Measurements from ENCODE around the gene PHOX2B.

PHOX2B gene
- total RNA-seq = 0 reads per million in 3 experiments

- no peak for DNase-seq
Observed at GRCh38 chr4:41748571-41749475, at the start of gene PHOX2B. TSS of gene PHOX2B (minus strand) at chr4:41748725. CDS start at chr4:41748610, 115 bp downstream.

DNA sequence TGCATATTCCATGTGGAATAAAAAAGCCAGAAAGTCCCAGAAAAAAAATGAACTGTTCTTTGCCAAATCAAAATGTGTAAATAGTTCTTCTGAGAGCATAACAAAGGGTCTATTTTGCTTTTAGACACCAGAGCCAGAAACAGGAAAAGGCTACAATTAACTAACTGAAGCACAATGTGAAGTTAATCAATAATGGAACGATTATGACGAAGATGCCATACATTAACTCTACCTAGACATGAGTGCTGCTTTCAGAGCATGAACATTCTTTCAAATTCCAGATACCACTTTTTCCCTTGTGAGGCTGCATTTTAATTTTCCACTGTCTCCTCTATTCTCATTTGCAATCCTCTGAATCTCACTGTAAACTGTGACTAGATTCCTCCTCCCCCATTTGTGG is 48.7 kb upstream of the PHOX2B start:
- DNase-seq = no peak

GRCh38 chr4:41796545-41797210 is 48.2 kb upstream of the PHOX2B start:
- no peak for DNase-seq

DNA sequence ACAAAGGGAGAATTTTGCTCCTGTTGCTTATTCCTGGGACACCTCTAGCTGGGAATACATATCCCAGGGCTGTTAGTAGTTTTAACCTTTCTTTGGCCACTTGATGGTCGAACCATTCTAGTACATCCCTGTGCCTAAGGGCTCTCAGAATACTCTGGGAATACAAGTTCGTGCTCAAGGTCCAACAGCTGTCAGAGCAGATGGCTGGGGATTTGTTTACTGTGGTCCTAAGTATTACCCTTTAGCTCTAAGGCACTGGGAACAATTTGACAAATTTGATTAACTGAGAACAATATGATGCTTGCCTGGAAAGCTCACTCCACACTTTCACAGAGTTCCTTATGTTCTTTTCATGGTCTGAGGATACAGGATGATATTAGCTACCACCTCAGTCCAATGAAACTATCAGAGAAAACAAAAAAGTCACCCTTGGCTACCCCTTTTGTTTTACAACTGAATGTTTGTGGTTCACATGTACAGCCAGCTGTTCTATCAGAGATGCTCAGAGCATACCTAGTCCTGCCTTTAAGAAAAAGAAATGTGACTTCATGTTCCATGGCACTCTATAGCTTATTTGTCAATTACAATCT is 47.4 kb upstream of the PHOX2B start:
- DNase-seq = no peak

DNA sequence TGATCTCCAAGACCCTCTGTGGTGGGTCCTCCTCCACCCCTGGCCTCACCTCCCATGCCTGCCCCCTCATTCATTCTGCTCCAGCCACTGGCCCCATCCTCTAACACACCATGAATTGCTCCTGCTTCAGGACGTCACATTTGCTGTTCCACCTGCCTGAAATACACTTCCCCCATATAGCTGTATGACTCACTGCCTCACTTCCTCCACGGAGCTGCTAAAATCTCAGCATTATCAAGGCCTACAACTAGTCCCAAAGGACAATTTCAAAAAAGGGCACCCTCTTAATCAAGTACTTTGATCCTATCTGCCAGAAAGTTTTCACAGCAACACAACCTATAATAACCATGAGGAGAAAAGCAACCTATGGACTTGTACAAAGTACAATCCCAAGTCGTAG is 43.6 kb upstream of the PHOX2B start:
- no peak for DNase-seq

DNA sequence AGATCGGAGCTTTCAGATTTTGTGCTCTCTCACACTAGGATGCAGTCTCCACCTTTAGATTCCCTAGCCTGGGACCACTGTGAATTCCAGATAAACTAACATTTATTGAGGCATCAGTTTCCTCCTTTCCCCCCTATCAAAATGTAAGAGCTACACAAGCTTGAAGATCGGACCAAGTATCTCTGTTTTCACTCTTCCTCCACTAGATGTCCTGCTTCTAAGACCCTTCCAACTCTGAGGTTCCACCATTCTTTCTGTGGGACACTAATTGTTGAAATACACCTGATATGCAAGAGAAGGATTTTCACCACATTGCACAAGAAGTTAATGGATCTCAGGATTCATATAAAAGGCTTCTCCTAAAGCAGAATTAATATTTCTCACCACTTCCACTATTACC is 43.0 kb upstream of the PHOX2B start:
- no peak for DNase-seq

GRCh38 chr4:41787931-41788330 is 39.4 kb upstream of the PHOX2B start:
- no peak for DNase-seq

- DNase-seq = no peak
Observed at GRCh38 chr4:41785665-41786064, 37.1 kb upstream of the PHOX2B start.

DNA sequence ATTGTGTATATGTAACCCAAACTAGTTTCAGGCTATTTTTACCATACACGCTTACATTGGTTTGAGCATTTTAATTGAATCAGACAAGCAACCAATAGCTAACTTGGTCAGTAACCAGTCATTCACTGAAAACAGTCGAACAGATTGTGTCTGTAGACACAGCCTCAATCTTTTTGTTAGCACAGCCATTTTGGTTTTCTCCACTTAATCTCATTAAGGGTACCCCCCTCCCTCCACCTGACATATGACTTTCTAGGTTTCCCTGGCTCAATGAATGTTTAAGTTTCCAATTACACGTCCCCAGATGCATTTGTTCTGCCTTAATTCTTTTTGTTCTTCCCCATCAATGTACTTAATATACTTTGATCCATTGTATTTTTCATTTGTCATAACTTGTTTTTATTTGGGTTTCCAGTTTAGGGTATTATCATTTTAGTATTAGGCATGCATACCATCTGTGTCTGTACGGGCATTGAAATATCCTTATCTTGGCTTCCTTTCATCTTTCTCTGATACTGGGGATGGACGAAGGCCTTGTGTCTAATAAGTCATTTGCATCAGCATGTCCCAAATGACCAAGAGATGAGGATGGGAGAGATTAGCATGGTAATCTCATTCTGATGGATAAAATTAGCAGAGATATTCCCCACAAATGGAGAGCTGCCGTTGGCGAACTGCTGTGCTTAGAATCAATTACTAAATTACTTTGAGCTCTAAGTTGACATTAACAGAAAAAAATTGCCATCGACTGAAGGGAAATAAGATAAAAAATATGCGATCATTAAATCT is 35.9 kb upstream of the PHOX2B start:
- DNase-seq = no peak

DNA sequence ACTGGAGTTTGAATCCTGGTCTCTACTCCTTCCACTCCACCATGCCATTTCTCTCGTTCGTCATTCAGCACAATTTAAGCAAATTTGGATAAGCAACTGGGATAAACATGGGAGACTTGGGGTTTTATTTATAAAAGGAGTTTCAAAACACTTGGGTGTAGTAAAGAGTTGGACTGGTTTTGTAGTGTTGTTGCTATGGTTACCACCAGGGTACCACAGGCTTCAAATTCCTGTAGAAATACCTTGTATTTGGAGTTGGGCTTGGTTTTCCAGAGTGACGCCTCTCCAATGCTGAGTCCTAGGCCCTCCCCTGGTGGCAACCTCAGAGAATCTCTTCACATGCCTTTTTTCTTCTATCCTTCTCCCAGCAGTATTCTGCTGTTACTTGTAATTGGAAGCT is 27.9 kb upstream of the PHOX2B start:
- DNase-seq = no peak

DNA sequence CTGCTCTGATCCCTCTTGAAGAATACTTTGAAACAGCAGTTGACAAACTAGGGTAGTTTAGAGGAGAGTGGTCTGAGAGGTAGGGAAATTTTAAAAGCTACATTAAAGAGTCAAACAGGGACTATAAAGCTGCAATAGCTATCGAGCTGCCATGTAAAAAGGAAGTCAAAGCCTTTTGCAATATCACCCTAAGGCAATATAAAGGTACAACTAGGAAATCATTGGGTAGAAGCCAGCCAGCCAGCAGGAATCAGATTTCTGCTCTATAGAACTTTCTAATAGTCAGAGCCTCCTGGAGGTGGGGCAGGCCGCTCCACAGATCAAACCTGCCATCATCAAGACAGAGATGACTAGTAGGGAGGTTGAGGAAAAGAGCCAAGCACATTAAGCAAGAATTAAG is 15.2 kb upstream of the PHOX2B start:
- DNase-seq = no peak

- DNase-seq = no peak
Observed at GRCh38 chr4:41758884-41759283, 10.4 kb upstream of the PHOX2B start.

- DNase-seq = no peak
Observed at GRCh38 chr4:41757521-41758156, 9.1 kb upstream of the PHOX2B start.

DNA sequence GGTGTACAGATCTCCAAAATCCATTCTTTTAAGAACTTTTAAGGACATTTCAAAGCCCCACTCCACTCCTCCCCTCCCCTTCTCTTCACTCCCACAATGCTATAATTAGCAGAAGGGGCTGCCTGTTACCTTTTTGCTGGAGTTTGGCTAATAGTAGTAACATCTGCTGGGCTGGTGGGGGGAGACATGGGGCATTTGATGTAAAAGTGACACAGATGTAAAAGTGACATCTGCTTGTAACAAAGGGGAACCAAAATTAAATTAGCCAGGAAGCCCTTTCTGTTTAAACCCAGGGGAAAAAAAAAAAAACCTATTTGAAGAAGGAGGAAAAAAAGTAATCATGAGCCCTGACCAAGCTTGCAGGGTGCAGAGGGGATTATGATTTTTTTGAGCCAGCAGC is 5.4 kb upstream of the PHOX2B start:
- DNase-seq = no peak

DNA sequence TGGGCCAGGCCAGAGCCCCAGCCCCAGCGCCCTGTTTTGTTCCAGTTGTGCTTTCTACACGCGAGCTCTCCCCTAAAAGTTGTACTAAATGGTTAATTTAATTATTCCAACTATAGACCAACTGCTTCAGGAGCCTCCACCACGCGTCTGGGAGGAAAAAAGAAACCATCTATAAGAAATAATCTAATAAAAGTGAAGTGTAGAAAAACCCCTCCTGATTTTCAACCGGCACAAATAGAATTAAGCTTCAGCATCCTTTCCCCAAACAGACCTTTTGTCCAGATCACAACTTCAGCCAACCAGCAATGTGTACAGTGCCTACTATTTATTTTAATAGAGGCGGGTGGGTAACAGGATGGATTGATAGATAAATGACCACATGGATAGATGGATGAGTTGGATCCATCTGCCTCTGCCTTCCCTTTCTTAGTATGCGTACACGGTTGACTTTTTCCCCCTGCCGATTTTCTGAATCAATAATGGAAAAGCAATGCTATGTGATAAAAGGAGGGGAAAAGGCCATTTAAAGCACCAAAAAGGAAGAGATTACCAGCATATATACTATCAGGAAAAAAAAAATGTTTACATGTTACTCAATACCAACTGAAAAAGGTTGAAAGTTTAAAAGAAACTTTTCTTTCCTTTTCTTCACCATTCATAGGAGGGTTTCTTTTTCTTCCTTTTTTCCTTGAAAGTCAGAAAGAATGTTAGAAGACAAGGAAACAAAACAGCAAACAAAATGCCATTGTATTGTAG is 3.7 kb upstream of the PHOX2B start:
- DNase-seq = no peak

- no peak for DNase-seq
Observed at GRCh38 chr4:41751449-41752061, 3.0 kb upstream of the PHOX2B start.

DNA sequence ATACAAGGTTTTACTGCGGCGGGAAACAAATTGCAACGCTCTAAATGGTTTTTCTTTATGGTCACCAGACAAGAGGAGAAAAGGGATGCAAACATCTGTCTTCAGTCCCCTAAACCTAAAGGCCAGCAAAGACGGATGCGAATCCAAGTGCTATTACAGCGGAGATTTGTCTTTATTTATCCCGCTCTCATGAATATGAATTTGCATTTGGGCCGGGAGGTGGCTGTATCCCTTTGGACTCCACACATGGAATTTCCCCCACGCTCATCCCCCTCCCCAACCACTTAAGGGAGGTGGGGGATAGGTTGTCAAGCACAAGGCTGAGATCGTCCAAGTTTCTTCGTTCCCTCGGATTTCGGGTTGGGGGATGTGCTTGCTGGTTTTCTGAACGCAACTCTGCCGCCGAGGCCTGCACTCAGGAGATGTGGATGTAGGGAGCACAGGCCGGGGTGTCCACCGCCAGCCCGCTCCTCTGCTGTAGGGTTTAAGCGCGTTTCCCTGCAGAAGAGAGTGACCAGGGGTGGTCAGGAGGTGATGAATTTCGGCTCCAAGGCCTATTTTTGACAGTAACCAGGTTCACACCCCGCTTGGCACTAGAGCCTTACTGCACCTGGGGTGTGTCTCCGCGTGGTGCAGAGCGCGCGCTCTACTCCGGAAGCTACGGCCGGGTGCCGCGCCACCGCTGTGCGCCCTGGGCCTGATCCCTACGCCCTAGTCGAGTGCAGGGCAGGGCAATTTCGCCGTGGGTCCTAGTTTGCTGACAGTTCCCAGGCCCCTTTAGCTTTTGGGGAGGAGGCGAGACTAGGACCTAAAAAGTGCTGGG is 2.3 kb upstream of the PHOX2B start:
- DNase-seq = no peak

DNA sequence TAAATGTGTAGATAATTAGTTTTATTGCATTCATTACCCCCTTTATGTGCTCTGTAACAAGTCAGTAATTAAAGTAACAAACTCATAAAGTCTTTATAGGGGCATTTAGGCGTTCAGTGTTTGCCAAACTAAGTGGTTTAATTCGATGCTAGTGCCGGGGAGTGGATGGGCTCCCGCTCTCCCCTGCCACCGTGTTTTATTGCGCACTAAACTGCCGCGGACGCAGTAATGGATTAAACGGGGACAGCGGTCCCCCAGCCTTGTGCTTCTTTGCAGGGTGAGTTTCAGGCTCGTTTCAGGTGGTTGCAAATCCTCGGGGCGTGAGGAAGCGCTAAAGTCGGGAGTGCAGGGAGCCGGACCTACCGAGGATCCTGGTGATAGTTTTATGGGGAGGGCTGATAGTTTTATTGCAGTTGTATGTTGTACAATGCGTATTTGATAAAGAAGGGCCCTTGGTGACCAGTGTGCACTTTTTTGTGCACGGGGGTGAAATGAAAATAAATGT is 1.6 kb upstream of the PHOX2B start:
- DNase-seq = no peak

DNA sequence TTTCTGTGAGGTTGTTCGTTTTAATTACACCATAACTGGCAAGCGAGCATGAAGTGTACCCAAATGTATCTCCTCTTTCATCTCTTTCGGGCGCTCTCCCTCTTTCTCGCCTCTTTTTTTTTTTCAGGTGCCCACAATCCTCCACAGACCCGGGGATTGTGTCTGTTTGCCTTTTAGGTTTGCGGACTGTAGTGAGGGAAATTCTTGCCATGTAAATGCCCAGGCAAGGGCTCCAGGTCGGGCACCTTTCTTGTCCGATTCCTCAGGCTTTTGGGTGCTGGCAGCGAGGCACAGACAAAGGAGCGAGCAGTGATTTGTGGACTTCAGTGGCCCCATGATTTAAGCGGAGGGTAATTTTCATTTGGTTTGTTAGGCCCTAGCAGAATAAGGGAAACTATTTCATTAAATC is 1.1 kb upstream of the PHOX2B start:
- DNase-seq = no peak

DNA sequence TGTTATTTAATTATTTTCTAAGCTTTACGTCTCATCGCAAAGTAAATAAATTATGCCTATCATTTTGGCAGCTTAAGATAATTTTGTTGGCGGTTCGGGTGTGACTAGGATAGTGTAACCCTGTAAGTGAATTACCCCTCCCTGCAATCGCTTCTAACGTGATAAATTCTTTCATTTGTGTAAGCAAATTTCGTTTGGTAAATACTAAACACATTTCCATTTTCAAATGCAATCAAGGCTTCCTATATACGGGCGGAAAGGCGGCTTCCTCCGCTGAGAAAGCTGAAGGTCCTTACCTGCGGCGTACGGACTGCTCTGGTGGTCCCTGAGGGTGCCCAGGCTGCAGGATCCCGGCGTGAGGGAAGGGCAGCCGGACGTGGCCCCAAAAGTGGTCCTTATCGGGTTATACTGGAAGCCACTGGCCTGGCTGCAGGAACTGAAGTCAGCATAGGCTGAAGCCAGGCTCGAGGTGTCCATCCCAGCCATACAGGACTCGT is 403 bp downstream of the PHOX2B start:
- no peak for DNase-seq

Data from central memory CD4-positive, alpha-beta T cell (primary cell).